Astrocyte (in vitro differentiated cells and primary cell): ENCODE data around the gene SLCO2A1.

Experiments used
- CTCF ChIP-seq: IDR thresholded peaks from 2 replicates; pipeline ENCODE4 v1.5.1; 2011; ENCODE audit warnings: low read depth, mild to moderate bottlenecking, inconsistent platforms, low read length, moderate library complexity; ENCODE audit not compliant: insufficient read depth
- EZH2 ChIP-seq: IDR thresholded peaks from 2 replicates; pipeline ENCODE4 v1.6.1; 2012; ENCODE audit warnings: mild to moderate bottlenecking, low read length, inconsistent platforms; ENCODE audit not compliant: insufficient read depth

- TF ChIP-seq CTCF (no peak), EZH2 (no peak)
Measured at GRCh38 chr3:133880287-133880686, 149.4 kb downstream of the SLCO2A1 start.
